T-helper 22 cell (primary cell): ENCODE data around the gene ERBB4.
"Not testable (repeated sequence)": the region's sequence is repeated elsewhere in the genome, so short reads cannot be mapped to it uniquely, and the experiment has no call there.

ENCODE experiments used
- DNase-seq: peaks from one replicate; pipeline ENCODE4 v3.0.0-alpha.2; 2020; ENCODE audit warnings: low read depth

Gene ERBB4

DNA sequence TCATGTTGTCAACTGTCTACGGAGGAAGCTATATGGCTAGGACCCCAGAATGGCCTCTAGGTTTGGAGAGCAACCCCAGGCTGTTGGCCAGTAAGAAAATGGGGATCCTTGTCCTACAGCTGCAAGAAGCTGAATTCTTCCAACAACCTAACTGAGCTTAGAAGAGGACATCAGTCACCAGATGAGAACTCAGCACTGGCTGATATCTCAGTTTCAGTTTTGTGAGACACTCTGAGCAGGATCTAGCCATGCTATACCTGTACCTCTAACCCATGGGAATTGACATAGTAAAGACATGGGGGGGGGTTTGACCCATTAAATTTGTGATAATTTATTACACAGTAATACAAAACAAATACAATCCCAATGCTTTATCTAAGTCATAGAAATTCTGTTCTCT lies 312.5 kb downstream of the ERBB4 start:
- no peak for DNase-seq

DNA sequence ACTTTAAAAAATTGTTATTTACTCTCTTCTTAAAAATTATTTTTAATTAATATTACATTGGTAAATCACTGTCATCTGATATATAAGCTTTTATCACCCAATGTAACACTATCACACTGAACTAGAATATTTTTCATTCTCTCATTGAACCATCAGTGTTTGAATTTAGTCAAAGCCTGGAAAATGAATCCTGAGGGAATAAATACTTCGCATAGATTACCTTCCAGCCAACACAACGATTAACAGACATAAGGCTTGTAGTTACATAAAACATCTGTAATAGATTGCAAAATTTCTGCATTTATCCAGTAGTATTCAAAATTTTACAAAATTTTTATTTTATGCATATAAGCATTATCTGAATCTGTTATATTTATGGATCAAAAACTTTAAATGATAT lies 314.9 kb downstream of the ERBB4 start:
- no peak for DNase-seq

DNA sequence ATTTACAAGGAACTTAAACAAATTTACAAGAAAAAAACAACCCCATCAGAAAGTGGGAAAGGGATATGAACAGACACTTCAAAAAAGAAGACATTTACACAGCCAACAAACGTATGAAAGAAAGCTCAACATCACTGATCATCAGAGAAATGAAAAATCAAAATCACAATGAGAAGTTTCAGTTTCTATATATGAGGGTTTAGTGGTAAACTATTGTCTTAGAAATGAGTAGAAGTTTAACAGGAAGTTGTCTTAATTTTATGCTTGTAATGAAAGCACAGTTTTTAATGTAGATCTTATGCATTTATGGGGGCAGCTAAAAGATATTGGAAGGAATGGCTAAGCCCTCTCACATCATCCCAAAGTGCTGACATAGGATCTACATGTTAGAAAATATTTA lies 325.4 kb downstream of the ERBB4 start:
- no peak for DNase-seq

DNA sequence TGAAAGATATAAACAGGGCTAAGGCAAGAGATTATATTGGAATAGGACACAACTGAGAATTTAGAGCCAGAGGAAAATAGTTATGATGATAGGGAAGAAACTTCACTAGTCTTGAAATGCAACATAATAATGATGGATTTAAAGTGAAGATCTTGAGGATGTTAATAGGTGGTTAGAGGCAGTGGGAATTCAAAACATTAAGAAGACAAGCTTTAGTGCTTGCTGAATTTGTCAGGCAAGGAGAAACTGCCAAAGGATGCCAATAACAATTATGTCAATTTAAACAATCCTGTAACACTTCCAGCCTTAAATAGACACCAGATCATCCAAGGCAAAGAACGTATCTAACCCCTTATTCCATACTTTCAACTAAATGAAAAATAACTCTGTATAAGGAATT lies 330.1 kb downstream of the ERBB4 start:
- DNase-seq: no peak

DNA sequence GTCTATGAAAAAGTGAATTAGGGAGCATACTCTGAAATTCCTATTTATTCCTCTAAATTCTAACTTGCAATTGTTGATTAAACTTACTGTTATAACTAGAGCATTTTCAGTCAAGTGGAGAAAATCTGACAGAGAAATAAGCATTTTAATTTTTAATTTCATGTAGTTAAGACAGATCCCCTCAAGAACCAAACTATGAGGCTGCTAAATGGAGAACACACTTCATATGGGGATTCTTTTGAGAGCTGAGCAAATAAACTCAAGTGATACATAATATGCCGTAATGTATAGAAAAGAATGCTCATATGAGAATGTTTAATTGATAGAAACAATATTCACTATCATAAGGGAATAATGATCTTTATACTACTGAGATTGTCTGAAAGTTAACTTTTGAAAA lies 340.8 kb downstream of the ERBB4 start:
- no peak for DNase-seq

DNA sequence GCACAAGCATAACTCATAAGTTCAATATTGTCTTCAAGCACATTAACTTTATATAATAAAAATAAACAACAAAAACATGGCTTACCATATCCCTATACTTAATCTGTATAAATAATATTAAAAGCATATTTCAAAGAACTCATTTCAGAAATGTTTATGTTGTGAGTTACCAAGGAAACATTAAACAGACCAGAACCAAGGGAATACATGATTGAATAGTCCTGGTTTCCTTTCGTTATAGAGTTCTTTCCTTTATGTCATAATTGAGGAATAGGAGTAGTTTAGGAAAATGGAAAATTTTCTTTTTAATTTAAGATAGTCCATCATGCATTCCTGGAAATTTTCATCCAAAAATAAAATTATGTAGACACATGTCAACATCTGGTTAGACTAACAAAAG lies 343.0 kb downstream of the ERBB4 start:
- DNase-seq: no peak

DNA sequence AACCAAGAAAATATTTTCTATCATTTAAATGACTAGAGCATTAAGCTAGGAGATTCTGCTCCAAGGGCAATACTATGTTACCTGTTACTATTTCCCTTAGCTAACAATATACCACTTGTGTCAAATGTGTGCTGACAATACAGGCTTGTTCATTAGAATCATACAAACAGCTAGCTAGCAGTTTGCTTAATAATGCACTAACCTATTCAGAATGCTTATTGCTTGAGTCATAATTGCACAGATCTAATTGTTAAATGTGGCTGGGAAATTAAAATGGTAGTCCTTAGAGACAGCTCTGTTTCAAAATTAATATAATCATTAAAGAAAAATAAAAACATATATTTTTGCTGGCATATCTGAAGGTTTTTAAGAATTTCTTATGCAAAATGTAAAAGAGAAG lies 344.2 kb downstream of the ERBB4 start:
- no peak for DNase-seq

DNA sequence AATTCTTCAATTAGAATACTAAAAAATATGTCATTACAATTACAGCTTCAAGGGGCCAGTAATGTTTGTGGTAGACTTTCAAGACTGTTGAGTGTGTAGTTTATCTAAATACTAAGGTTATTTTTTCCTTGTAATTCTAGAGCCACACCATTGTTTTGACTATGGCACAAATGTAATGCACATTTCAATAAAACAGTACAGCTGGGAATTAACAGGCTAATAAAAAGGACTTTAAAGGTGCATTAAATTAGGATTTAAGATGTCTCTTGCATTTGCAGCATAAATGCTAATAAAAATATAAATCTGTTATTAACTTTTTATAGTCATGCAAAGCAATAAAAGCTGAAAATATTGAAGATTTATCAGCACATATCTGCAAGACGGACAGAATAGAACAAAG lies 344.8 kb downstream of the ERBB4 start:
- no peak for DNase-seq

DNA sequence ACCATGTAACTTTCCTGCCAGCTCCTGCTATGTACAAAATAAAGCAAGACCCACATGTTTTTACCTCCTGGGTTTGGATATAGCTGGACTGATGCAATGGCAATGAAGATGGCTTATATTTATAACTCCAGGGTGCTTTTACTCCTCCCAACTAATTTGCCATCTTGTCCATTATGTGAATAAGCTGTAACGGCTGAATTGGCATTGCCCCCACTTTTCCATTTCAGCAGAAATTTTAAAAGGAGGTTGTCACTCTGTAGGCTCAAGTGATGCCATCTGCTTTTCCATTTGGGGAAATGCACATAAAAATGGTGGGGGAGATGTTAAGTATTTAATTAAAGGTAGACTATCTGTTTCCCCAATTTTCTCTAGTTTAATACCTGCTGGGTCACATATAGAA lies 345.5 kb downstream of the ERBB4 start:
- DNase-seq: no peak

DNA sequence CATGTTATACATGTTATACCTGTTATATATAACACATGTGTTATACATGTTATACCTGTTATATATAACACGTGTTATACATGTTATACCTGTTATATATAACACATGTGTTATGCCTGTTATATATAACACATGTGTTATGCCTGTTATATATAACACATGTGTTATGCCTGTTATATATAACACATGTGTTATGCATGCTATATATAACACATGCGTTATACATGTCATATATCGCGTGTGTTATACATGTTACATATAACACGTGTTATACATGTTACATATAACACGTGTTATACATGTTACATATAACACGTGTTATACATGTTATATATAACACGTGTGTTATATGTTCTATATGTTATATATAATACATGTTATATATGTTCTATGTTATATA lies 347.2 kb downstream of the ERBB4 start:
- not testable (repeated sequence) for DNase-seq

DNA sequence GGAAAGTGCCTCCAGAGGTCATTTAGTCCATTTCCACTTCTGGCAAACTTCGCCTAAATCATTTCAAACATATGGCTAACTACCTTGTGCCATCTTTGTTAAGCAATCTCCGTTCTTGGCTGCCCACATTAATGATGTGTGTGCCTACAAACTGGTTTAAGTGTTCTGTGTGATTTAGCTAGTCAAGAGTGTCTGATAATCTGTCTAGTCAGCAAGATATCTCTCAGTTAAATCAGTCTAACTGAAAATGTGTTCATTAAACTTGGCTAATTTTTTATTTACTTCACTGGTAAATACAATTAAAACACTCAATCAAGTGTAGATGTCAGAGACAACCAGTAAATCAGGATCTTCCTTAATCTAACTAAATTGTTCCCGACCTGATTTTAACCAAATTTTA lies 352.4 kb downstream of the ERBB4 start:
- DNase-seq: no peak

DNA sequence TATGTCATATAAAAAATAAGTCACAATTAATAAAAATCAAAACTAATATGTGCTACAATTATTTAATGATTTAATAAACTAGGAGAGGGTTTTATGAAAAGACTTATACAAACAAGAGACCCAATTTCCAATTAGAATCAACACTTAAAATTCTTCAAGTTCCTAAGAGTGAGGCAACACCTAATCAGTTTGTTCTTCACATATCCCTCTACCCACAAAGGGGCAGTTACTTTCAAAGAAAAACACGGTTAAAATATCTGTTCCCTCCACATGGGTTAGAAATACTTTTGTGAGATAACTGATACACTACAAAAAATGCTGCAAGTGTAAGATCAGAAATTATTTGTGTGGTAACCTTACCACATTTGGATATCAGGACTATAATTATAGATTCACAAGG lies 357.0 kb downstream of the ERBB4 start:
- DNase-seq: no peak

DNA sequence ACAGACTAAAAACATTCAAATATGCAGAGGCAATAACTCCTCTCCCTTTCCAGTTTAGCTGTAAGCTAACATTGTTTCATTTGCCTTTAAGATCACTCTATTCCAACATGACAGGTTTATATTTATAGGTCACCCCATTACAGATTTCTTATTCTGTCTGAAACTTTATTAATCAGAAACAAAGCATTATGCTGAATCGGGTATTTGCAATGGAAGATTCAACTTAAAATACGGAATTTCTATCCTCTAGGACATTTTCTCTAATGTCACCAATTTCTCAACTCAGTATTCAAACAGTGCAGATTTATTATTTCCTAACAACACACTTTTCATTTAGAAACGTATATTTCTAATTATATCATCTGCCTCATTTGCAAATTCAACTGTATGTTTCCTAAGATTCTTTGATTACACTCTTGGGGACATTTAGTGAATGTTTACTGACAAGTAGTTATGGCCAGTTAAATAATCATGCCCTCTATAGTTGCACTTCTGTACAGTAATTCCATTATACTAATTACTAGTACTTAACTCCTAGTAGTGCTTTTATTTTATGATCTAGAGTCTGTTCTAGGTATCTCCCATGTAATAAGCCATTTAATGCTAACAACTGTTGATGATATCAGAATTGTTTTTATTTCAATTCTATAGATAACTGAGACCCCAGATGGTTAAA lies 358.1 kb downstream of the ERBB4 start:
- no peak for DNase-seq

DNA sequence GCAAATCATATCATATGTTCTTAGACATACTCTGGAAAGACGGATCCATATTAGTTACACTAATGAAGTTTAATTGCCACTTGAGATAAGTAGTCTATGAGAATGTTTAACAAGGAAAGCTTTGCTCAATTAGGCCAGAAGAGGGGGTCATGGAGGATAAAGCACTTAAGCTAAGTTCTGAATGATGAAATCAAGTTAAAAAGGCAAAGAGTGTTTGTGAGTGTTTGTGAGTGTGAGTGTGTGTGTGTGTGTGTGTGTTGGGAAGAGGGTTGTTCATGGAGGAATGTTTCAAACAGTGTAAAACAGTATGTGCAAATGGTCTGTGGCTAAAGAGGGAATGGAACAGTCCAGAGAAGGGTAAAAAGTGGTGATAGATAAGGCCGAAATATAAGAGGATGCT lies 360.9 kb downstream of the ERBB4 start:
- DNase-seq: no peak

DNA sequence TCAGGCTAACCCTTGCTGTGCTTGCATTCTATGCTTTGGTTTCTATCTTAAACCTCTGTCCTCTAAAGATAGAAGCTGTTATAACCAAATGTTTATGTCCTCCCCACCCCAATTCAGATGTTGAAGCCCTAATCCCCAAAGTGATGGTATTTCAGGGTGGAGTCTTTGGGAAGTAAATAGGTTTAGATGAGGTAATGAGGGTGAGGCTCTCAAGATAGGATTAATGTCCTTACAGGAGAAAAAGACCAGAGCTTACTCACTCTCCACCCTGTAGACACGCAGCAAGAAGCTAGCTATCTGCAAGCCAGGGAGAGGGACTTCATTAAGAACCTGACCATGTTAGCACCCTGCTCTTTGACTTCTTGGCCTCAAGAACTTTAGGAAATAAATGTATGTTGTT lies 362.5 kb downstream of the ERBB4 start:
- DNase-seq: no peak

DNA sequence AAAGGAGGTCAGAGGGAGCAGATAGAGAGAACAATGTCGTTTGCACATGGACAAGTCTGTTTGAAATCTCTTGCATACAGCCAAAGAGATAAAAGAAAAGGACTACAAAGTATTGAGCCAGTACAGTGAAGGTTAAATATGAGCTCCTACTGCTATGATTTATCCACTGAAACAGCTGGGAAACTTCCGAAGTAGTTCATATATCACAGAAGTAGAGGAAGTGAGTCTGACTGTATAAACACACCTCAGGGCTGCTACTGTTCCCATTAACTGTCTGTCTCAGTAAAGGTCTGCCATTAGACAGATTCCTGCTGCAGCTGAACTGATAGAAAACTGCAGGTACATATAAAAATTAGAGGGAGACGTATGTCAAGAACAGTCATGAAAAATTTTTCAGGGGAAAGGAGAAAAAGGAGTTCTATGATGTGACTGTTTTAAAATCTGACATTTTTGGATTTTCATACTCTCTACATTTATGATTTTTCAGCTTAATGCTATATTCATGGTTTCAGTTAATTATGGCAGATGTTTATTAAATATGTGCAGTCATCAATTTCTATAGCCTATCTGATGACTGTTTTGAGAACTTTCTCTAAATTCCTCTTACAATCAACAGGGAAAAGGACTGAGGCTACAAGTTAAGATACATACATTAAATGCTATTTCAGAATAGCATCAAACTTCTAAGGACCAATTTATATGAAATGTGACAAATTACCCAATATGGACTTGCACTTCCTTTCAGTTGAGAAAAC lies 364.7 kb downstream of the ERBB4 start:
- DNase-seq: no peak

DNA sequence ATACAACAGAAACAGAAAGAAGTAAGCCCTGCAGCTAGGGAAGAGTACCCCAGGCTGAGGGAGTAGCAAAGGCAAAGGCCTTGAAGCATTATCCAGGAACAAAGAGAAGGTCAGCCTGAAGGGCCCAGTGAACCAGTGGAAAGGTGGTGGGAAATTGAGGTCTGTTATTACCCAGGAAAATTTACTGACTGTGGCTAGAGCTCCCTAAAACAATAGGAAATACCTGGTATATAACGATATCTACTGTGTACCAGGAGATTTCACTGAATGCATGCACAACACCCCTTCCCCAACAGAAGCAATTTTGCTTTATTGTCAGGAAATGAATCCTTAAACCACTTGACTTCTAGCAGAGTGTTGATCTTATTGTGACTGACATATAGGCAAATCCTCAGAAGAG lies 365.3 kb downstream of the ERBB4 start:
- DNase-seq: no peak

DNA sequence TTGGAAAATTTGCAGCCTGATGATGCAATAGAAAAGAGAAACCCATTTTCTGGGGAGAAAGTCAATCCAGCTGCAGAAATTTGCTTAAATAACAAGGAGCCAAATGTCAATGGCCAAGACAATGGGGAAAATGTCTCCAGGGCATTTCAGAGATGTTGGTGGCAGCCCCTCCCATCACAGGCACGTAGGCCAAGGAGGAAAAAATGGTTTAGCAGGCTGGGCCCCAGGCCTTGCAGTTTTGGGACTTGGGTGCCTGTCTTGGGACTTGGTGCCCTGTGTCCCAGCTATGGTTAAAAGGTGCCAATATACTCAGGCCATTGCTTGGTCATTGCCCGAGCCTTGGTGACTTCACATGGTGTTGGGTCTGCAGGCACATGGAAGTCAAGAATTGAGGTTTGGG lies 368.2 kb downstream of the ERBB4 start:
- DNase-seq: no peak

DNA sequence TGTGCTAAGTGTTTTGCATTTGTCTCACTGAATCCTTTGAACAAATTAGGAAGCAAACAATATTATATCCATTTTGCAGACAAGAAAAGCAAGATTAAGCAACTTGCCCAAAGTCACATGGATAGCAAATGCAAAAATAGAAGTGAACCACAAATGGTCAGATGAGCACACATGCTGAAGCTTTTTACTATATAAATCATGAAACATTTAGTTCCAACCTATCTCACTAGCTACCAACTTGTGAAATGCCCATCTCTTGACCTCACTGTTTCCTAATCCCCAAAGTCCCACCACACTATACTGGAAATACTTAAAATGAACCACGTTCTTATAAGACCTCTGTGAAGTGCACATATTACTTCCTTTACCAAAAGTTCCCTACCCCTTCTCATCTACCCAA lies 380.5 kb downstream of the ERBB4 start:
- no peak for DNase-seq

DNA sequence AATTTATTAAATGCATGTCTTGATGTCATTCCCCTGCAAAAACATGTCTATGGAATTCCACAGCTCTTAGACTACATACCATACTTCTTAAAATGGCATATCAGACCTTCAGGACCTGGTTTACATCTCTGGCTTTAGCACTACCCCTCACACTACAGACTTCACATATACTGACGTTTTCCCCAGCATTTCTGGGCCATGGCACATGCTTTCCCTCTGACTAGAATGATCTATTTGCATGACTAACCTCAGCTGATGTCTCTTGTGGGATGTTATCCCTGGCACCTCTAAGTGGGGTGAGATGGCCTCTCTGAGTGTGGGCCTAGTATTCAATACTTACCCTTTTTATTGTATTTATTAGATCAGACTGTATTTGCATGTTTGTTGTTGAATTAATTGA lies 381.6 kb downstream of the ERBB4 start:
- DNase-seq: no peak

DNA sequence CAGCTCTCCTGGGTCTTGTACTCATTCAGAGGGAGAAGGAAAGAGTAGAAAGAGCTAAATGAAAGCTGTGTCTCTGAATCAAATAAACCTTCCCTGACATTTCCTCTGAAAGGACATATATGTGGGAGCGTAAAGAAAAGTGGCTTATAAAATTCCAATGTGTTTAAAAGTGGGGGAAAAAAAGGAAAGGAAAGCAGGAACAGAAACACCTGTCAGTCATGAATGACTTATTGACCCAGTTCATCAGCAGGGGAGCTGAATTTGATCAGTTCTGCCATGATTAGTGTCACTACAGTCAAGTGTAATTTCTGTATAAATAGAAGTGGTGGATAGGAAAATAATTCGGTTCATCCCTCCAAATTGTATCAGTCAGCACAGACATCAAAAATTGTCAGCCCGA lies 382.5 kb downstream of the ERBB4 start:
- no peak for DNase-seq

DNA sequence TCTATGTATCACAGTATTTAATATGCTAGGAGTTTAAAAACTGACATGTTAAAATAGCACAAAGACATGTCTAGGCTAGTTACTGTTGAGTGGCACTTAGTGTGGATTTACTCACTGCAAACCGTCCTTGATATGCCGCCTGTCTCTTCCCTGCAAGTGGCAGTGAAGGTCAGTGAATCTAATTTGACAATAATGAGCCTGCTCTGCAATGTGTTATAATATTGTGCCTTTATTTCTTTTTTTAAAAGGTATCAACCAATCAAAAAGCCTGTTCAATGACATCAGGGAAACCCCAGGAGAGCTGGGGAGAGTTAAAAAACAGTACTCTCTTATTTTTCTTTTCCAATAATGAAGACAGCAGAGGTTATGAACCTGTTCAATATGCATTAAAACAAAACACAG lies 384.1 kb downstream of the ERBB4 start:
- DNase-seq: no peak

DNA sequence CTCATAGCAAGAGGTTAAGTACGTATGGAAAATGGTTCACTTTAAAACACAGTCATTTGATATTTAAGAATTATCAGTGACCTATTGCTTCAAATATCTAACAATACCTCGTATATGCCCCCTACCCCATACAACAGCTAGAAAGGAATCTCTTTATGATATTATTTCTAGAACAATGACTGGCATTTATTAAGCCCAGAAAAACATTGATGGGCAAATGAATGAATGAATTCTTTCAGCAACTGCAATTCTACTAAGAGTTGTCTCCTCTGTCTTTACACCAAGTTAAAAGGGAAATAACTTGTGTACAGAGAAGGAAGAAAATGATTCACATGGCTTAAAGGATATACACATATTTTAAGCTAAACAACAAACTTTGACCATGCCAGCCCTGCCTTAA lies 384.7 kb downstream of the ERBB4 start:
- DNase-seq: no peak

DNA sequence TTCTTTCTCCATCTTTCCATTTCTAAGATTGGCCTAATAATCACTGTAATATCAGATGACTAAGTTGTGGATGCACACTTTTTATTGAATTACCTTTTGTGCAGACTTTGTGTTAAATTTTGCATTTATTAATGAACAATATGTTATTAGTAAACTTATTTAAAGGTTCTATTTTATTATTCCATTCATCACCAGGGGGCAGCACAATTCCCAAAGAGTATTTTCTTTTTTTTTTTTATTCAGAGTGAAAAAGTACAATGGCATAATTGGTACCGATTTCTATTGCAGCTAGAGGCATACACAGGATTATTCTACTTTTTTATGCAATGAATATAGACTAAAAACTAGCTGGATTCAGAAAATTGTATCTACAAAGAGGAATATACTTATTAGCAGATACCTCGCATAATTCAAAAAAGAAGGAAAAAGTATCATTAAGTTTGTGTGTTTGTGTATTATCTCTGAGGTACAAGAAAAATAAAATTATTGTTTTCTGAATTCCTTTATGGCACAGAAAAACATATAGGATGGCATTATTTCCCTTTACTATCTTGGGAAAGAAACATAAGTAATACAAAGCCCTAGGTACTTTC lies 390.6 kb downstream of the ERBB4 start:
- no peak for DNase-seq
